ENCODE measurements around the gene PROSER3.
"Not testable (repeated sequence)": the region's sequence is repeated elsewhere in the genome, so short reads cannot be mapped to it uniquely, and the experiment has no call there.

Gene PROSER3

GRCh38 chr19:35767288-35768081 is 9.5 kb downstream of the PROSER3 start:
- H3K27me3 Mint-ChIP-seq = no peaks in the 10 kb centered on the region
- no peak overlapping the region for H3K27ac Mint-ChIP-seq
- no peak for DNase-seq
- no peaks in the 10 kb centered on the region for H3K4me1 Mint-ChIP-seq (ENCODE audit: low read depth)
- H3K4me3 Mint-ChIP-seq = no peak overlapping the region
- H3K36me3 Mint-ChIP-seq (ENCODE audit: low read depth) = peaks cover 59% of the 10 kb centered on the region
- H3K9me3 Mint-ChIP-seq = no peaks in the 10 kb centered on the region

GRCh38 chr19:35768082-35768421 is 10.1 kb downstream of the PROSER3 start:
- Mint-ChIP-seq H3K9me3 (no peaks in the 10 kb centered on the region), H3K27me3 (no peaks in the 10 kb centered on the region), H3K4me3 (no peak overlapping the region), H3K27ac (no peak overlapping the region), H3K36me3 (ENCODE audit: low read depth) (peaks cover 59% of the 10 kb centered on the region), H3K4me1 (ENCODE audit: low read depth) (no peaks in the 10 kb centered on the region)
- no peak for DNase-seq

GRCh38 chr19:35772362-35772761 is 14.4 kb downstream of the PROSER3 start:
- not testable (repeated sequence) for H3K4me1 Mint-ChIP-seq (ENCODE audit: low read depth); H3K9me3 Mint-ChIP-seq; H3K27ac Mint-ChIP-seq; H3K27me3 Mint-ChIP-seq; DNase-seq; H3K4me3 Mint-ChIP-seq
- peaks cover 27% of the 10 kb centered on the region for H3K36me3 Mint-ChIP-seq (ENCODE audit: low read depth)

GRCh38 chr19:35773020-35773806 is 15.2 kb downstream of the PROSER3 start:
- H3K9me3 Mint-ChIP-seq = no peaks in the 10 kb centered on the region
- no peak overlapping the region for H3K27ac Mint-ChIP-seq
- peaks cover 10% of the 10 kb centered on the region for H3K4me1 Mint-ChIP-seq (ENCODE audit: low read depth)
- no peak overlapping the region for H3K4me3 Mint-ChIP-seq
- DNase-seq = no peak
- H3K36me3 Mint-ChIP-seq (ENCODE audit: low read depth) = peaks cover 19% of the 10 kb centered on the region
- no peaks in the 10 kb centered on the region for H3K27me3 Mint-ChIP-seq

- Mint-ChIP-seq H3K4me3 (peak overlapping the region; percentile 73), H3K36me3 (ENCODE audit: low read depth) (peaks cover 10% of the 10 kb centered on the region), H3K27me3 (no peaks in the 10 kb centered on the region), H3K9me3 (no peaks in the 10 kb centered on the region), H3K27ac (no peak overlapping the region), H3K4me1 (ENCODE audit: low read depth) (peaks cover 10% of the 10 kb centered on the region)
- no peak for DNase-seq
Observed at GRCh38 chr19:35774274-35775045, 16.5 kb downstream of the PROSER3 start.

- no peak overlapping the region for H3K27ac Mint-ChIP-seq
Observed at GRCh38 chr19:35775046-35775297, 17.0 kb downstream of the PROSER3 start.

GRCh38 chr19:35775298-35776101 is 17.5 kb downstream of the PROSER3 start, which contains the start of gene ARHGAP33:
Gene ARHGAP33, plus strand, starts transcription at chr19:35775564. Its CDS starts 95 bp downstream, at chr19:35775659.
- no peak within 1 kb of the TSS for H3K27ac Mint-ChIP-seq
- peaks cover 10% of the 10 kb centered on the region for H3K4me1 Mint-ChIP-seq (ENCODE audit: low read depth)
- H3K27me3 Mint-ChIP-seq = no peaks in the 10 kb centered on the region
- H3K4me3 Mint-ChIP-seq = peak within 1 kb of the TSS; percentile 73
- no peaks in the 10 kb centered on the region for H3K9me3 Mint-ChIP-seq
- peaks cover 6% of the 10 kb centered on the region for H3K36me3 Mint-ChIP-seq (ENCODE audit: low read depth)
- DNase-seq = peak; percentile 99

More at GRCh38 chr19:35775046-35775297, 17.0 kb downstream of the PROSER3 start:
- peaks cover 10% of the 10 kb centered on the region for H3K4me1 Mint-ChIP-seq (ENCODE audit: low read depth)
- H3K36me3 Mint-ChIP-seq (ENCODE audit: low read depth) = peaks cover 6% of the 10 kb centered on the region
- no peaks in the 10 kb centered on the region for H3K27me3 Mint-ChIP-seq
- peak overlapping the region; percentile 73 for H3K4me3 Mint-ChIP-seq
- H3K9me3 Mint-ChIP-seq = no peaks in the 10 kb centered on the region
- no peak for DNase-seq

- Mint-ChIP-seq H3K4me1 (ENCODE audit: low read depth) (peaks cover 10% of the 10 kb centered on the region), H3K4me3 (peak overlapping the region; percentile 73), H3K36me3 (ENCODE audit: low read depth) (peaks cover 7% of the 10 kb centered on the region), H3K27ac (no peak overlapping the region), H3K27me3 (no peaks in the 10 kb centered on the region), H3K9me3 (no peaks in the 10 kb centered on the region)
- DNase-seq = no peak
Observed at GRCh38 chr19:35776102-35776788, 18.3 kb downstream of the PROSER3 start.

GRCh38 chr19:35777086-35777841 is 19.3 kb downstream of the PROSER3 start:
- no peaks in the 10 kb centered on the region for H3K27me3 Mint-ChIP-seq
- H3K27ac Mint-ChIP-seq = no peak overlapping the region
- H3K36me3 Mint-ChIP-seq (ENCODE audit: low read depth) = peaks cover 8% of the 10 kb centered on the region
- H3K4me3 Mint-ChIP-seq = peak overlapping the region; percentile 12
- DNase-seq = no peak
- H3K4me1 Mint-ChIP-seq (ENCODE audit: low read depth) = peaks cover 10% of the 10 kb centered on the region
- no peaks in the 10 kb centered on the region for H3K9me3 Mint-ChIP-seq

- Mint-ChIP-seq H3K27me3 (no peaks in the 10 kb centered on the region), H3K36me3 (ENCODE audit: low read depth) (peaks cover 10% of the 10 kb centered on the region), H3K27ac (no peak overlapping the region), H3K4me3 (no peak overlapping the region), H3K9me3 (no peaks in the 10 kb centered on the region), H3K4me1 (ENCODE audit: low read depth) (peaks cover 10% of the 10 kb centered on the region)
- DNase-seq = no peak
Observed at GRCh38 chr19:35777961-35778360, 20.0 kb downstream of the PROSER3 start.

- peaks cover 10% of the 10 kb centered on the region for H3K4me1 Mint-ChIP-seq (ENCODE audit: low read depth)
- H3K27me3 Mint-ChIP-seq = no peaks in the 10 kb centered on the region
- H3K27ac Mint-ChIP-seq = no peak overlapping the region
- no peaks in the 10 kb centered on the region for H3K9me3 Mint-ChIP-seq
- H3K36me3 Mint-ChIP-seq (ENCODE audit: low read depth) = peaks cover 10% of the 10 kb centered on the region
- H3K4me3 Mint-ChIP-seq = no peak overlapping the region
- no peak for DNase-seq
Observed at GRCh38 chr19:35779033-35779432, 21.1 kb downstream of the PROSER3 start.

GRCh38 chr19:35780058-35780457 is 22.1 kb downstream of the PROSER3 start:
- no peak for DNase-seq
- H3K9me3 Mint-ChIP-seq = no peaks in the 10 kb centered on the region
- H3K4me1 Mint-ChIP-seq (ENCODE audit: low read depth) = peaks cover 4% of the 10 kb centered on the region
- no peaks in the 10 kb centered on the region for H3K27me3 Mint-ChIP-seq
- no peak overlapping the region for H3K4me3 Mint-ChIP-seq
- peaks cover 10% of the 10 kb centered on the region for H3K36me3 Mint-ChIP-seq (ENCODE audit: low read depth)
- H3K27ac Mint-ChIP-seq = no peak overlapping the region

GRCh38 chr19:35780717-35781116 is 22.7 kb downstream of the PROSER3 start:
- H3K9me3 Mint-ChIP-seq = no peaks in the 10 kb centered on the region
- no peak overlapping the region for H3K4me3 Mint-ChIP-seq
- no peak overlapping the region for H3K27ac Mint-ChIP-seq
- DNase-seq = no peak
- H3K36me3 Mint-ChIP-seq (ENCODE audit: low read depth) = peaks cover 10% of the 10 kb centered on the region
- no peaks in the 10 kb centered on the region for H3K27me3 Mint-ChIP-seq
- peaks cover 3% of the 10 kb centered on the region for H3K4me1 Mint-ChIP-seq (ENCODE audit: low read depth)
